ENCODE measurements around the gene KCNMB2. TPM values are rescaled to one million over a fixed set of nuclear protein-coding genes. Genes with fewer than 3 reads are reported as not detected.

The KCNMB2 gene
- total RNA-seq, 4 donors from 2014 or later = not detected

GRCh38 chr3:178494386-178494785 is 41.9 kb upstream of the KCNMB2 start:
- no peak for TF ChIP-seq EP300 (IDR thresholded peaks at IDR 0.05)
- H3K36me3 ChIP-seq = no peaks in the 10 kb centered on the region
- DNase-seq (ENCODE audit: low spot score in 2 of 2) = no peak
- no peaks in the 10 kb centered on the region for H3K27me3 ChIP-seq
- 55 to 60% methylated on average over 6 of the region's 6 CpGs for WGBS, 2 donors
- no peak overlapping the region for H3K4me3 ChIP-seq
- no peak overlapping the region for H3K27ac ChIP-seq
- peaks cover 0 to 8% (median 0%) of the 10 kb centered on the region in 4 donors for H3K9me3 ChIP-seq
- no peaks in the 10 kb centered on the region for H3K4me1 ChIP-seq

DNA sequence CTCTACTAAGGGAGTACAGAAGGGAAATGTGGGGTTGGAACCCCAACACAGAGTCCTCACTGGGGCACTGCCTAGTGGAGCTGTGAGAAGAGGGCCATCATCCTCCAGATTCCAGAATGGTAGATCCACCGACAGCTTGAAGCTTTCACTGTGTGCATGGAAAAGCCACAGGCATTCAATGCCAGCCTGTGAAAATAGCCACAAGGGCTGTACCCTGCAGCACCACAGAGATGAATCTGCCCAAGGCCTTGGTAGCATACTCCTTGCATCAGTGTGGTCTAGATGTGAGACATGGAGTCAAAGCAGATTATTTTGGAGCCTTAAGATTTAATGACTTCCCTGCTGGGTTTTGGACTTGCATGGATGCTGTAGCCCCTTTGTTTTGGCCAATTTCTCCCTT is 39.3 kb upstream of the KCNMB2 start:
- no peaks in the 10 kb centered on the region for H3K36me3 ChIP-seq
- TF ChIP-seq EP300 (IDR thresholded peaks at IDR 0.05) = no peak
- no peak for TF ChIP-seq CTCF (IDR thresholded peaks at IDR 0.05)
- TF ChIP-seq POLR2A (IDR thresholded peaks at IDR 0.05) = no peak
- DNase-seq (ENCODE audit: low spot score in 2 of 2) = no peak
- H3K4me3 ChIP-seq = no peak overlapping the region
- no peaks in the 10 kb centered on the region for H3K27me3 ChIP-seq
- H3K9me3 ChIP-seq = peaks cover 0 to 8% (median 0%) of the 10 kb centered on the region in 4 donors
- H3K4me1 ChIP-seq = no peaks in the 10 kb centered on the region
- no peak overlapping the region for H3K27ac ChIP-seq
- 100% methylated on average over 1 of the region's 1 CpG for WGBS, 2 donors

DNA sequence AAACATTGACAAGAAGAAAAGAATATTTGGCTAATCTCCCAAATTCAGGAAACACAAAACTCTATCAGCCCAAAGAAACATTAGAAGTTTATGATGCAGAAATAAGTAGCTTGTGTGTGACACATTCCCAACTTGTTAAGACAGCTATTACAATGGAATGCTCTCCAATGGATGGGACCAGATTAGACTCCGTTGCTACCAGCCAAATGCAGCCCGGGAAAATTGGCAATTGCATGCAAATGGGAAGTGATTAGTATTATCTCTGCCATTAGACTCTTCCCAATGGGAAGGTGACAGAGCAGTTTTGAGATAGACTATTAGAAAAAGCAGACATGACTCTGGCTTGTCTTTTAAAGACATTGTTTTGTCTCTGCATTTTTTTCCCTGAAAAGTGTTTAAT is 37.4 kb upstream of the KCNMB2 start:
- Histone ChIP-seq H3K4me1 (no peaks in the 10 kb centered on the region), H3K4me3 (no peak overlapping the region), H3K9me3 (peaks cover 0 to 8% (median 0%) of the 10 kb centered on the region in 4 donors), H3K36me3 (no peaks in the 10 kb centered on the region), H3K27ac (no peak overlapping the region), H3K27me3 (no peaks in the 10 kb centered on the region)
- DNase-seq (ENCODE audit: low spot score in 2 of 2) = no peak
- TF ChIP-seq CTCF (IDR thresholded peaks at IDR 0.05) = no peak
- no peak for TF ChIP-seq EP300 (IDR thresholded peaks at IDR 0.05)
- TF ChIP-seq POLR2A (IDR thresholded peaks at IDR 0.05) = no peak
- WGBS, 2 donors = 49 to 75% methylated on average over 2 of the region's 2 CpGs

DNA sequence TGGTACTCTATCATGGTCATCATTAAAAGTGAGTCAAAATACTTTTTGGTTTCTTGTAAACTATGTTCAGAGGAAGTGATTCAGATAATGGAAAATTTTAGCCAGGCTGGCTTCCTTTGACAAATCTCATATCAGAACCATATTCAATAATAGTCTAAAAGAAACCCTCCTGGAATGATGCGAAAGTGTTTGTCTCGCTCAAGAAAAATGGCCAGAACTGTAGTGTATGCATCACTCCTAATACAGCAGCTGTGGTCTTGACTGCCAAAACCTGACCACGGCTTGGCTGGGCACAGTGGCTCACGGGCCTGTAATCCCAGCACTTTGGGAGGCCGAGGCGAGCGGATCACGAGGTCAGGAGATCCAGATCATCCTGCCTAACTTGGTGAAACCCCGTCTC is 35.6 kb upstream of the KCNMB2 start:
- H3K36me3 ChIP-seq = no peaks in the 10 kb centered on the region
- H3K27ac ChIP-seq = no peak overlapping the region
- TF ChIP-seq EP300 (IDR thresholded peaks at IDR 0.05) = no peak
- no peak for TF ChIP-seq POLR2A (IDR thresholded peaks at IDR 0.05)
- TF ChIP-seq CTCF (IDR thresholded peaks at IDR 0.05) = no peak
- H3K9me3 ChIP-seq = peaks cover 0 to 8% (median 0%) of the 10 kb centered on the region in 4 donors
- DNase-seq (ENCODE audit: low spot score in 2 of 2) = no peak
- H3K4me3 ChIP-seq = no peak overlapping the region
- 96% methylated on average over 9 of the region's 9 CpGs for WGBS, 2 donors
- H3K27me3 ChIP-seq = no peaks in the 10 kb centered on the region
- no peaks in the 10 kb centered on the region for H3K4me1 ChIP-seq

DNA sequence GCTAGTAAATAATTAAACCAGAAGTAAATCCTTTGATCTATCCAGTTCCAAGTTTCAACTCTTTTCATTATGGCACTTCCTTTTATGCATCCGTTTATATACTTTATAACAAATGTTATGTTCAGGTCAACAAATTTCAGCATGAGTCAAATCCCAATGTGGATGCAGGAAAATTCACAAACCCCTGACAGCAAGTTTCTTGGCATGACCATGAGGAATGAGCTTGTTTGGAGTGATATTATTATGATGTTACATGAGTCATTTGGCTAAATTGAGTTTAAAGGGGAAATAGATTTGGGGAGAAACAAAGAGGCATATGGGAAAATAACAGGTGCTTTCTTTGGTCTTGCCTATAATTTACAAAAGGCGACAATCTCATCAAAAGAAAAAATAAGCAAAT is 32.1 kb upstream of the KCNMB2 start:
- H3K4me3 ChIP-seq = no peak overlapping the region
- no peaks in the 10 kb centered on the region for H3K4me1 ChIP-seq
- DNase-seq (ENCODE audit: low spot score in 2 of 2) = no peak
- 77 to 78% methylated on average over 2 of the region's 2 CpGs for WGBS, 2 donors
- H3K27ac ChIP-seq = no peak overlapping the region
- H3K9me3 ChIP-seq = no peaks in the 10 kb centered on the region
- no peaks in the 10 kb centered on the region for H3K36me3 ChIP-seq
- H3K27me3 ChIP-seq = no peaks in the 10 kb centered on the region
- TF ChIP-seq EP300 (IDR thresholded peaks at IDR 0.05) (no peak), POLR2A (IDR thresholded peaks at IDR 0.05) (no peak), CTCF (IDR thresholded peaks at IDR 0.05) (no peak)

GRCh38 chr3:178505832-178506231 is 30.4 kb upstream of the KCNMB2 start:
- no peaks in the 10 kb centered on the region for H3K4me1 ChIP-seq
- no peaks in the 10 kb centered on the region for H3K9me3 ChIP-seq
- no peak overlapping the region for H3K4me3 ChIP-seq
- DNase-seq (ENCODE audit: low spot score in 2 of 2) = no peak
- no peaks in the 10 kb centered on the region for H3K36me3 ChIP-seq
- H3K27ac ChIP-seq = no peak overlapping the region
- 71 to 80% methylated on average over 3 of the region's 3 CpGs for WGBS, 2 donors
- no peaks in the 10 kb centered on the region for H3K27me3 ChIP-seq
- TF ChIP-seq CTCF (IDR thresholded peaks at IDR 0.05) (no peak), EP300 (IDR thresholded peaks at IDR 0.05) (no peak), POLR2A (IDR thresholded peaks at IDR 0.05) (no peak)

All from tibial nerve (tissue), 4 donors.